SK-N-SH treated with all-trans-retinoic acid at 6 μM for 48 hours (cell line): ENCODE results near the gene DGKG.
A peak's percentile ranks its signal among the peaks of the same experiment; 100 is the strongest.

ENCODE experiments used
- ATAC-seq: fragments of 200-7000 bp; cut with Tn5 transposase; 3 replicates; pipeline ENCODE4 v1.9.1; 2020; ENCODE audit warnings: mild to moderate bottlenecking, moderate library complexity
- BACH2 ChIP-seq: fragments of 250-450 bp; sonication (Bioruptor Pico); IDR thresholded peaks from 2 replicates; pipeline ENCODE4 v1.9.0; 2021; ENCODE audit warnings: mild to moderate bottlenecking, borderline replicate concordance
- CSDC2 ChIP-seq: fragments of 250-450 bp; sonication (Bioruptor Pico); IDR thresholded peaks from 2 replicates; pipeline ENCODE4 v1.5.0; 2020; ENCODE audit warnings: mild to moderate bottlenecking, moderate library complexity
- CSRNP3 ChIP-seq: fragments of 250-450 bp; sonication (Bioruptor Pico); IDR thresholded peaks from 2 replicates; pipeline ENCODE4 v1.5.1; 2021; ENCODE audit warnings: mild to moderate bottlenecking, moderate library complexity
- ESRRG ChIP-seq: fragments of 250-450 bp; sonication (Bioruptor Pico); IDR thresholded peaks from 2 replicates; pipeline ENCODE4 v1.6.1; 2021; ENCODE audit warnings: mild to moderate bottlenecking
- ISL1 ChIP-seq: fragments of 250-450 bp; sonication (Bioruptor Pico); IDR thresholded peaks from 2 replicates; pipeline ENCODE4 v2.1.2; 2022; ENCODE audit warnings: mild to moderate bottlenecking, moderate library complexity
- SNAI2 ChIP-seq: fragments of 250-450 bp; sonication (Bioruptor Pico); IDR thresholded peaks from 2 replicates; pipeline ENCODE4 v1.5.0; 2020; ENCODE audit warnings: mild to moderate bottlenecking, moderate library complexity
- TCF4 ChIP-seq: fragments of 250-450 bp; sonication (Bioruptor Pico); IDR thresholded peaks from 2 replicates; pipeline ENCODE4 v1.8.0; 2021; ENCODE audit warnings: mild to moderate bottlenecking, moderate library complexity, borderline replicate concordance
- TOX ChIP-seq: fragments of 250-450 bp; sonication (Bioruptor Pico); IDR thresholded peaks from 2 replicates; pipeline ENCODE4 v1.8.0; 2021; ENCODE audit warnings: mild to moderate bottlenecking, moderate library complexity, borderline replicate concordance
- ZC3H10 ChIP-seq: fragments of 250-450 bp; sonication (Bioruptor Pico); IDR thresholded peaks from 2 replicates; pipeline ENCODE4 v1.5.1; 2021; ENCODE audit warnings: mild to moderate bottlenecking, moderate library complexity
- ZFP30 ChIP-seq: fragments of 450-650 bp; formaldehyde crosslinking; IDR thresholded peaks from 2 replicates; pipeline ENCODE4 v1.5.0; 2022; ENCODE audit warnings: mild to moderate bottlenecking, moderate library complexity
- ZNF565 ChIP-seq: fragments of 450-650 bp; formaldehyde crosslinking; conservative IDR thresholded peaks from 2 replicates; pipeline ENCODE4 v1.5.0; 2020; ENCODE audit warnings: low read depth, mild to moderate bottlenecking, moderate library complexity
- ZNF70 ChIP-seq: fragments of 450-650 bp; formaldehyde crosslinking; IDR thresholded peaks from 2 replicates; pipeline ENCODE4 v1.5.0; 2020; ENCODE audit warnings: mild to moderate bottlenecking, moderate library complexity
- ZNF8 ChIP-seq: fragments of 450-650 bp; formaldehyde crosslinking; IDR thresholded peaks from 2 replicates; pipeline ENCODE4 v1.5.0; 2020; ENCODE audit warnings: mild to moderate bottlenecking, moderate library complexity
- TF ChIP-seq, protein P1 (sequence below): fragments of 250-450 bp; sonication (Bioruptor Pico); IDR thresholded peaks from 2 replicates; pipeline ENCODE4 v1.8.0; 2021; ENCODE audit warnings: low read depth, mild to moderate bottlenecking, moderate library complexity, borderline replicate concordance
- TF ChIP-seq, protein P2 (sequence below): fragments of 250-450 bp; sonication (Bioruptor Pico); IDR thresholded peaks from 2 replicates; pipeline ENCODE4 v1.5.1; 2020; ENCODE audit warnings: low read depth, mild to moderate bottlenecking, moderate library complexity
- TF ChIP-seq, protein P3 (sequence below): fragments of 250-450 bp; sonication (Bioruptor Pico); IDR thresholded peaks from 2 replicates; pipeline ENCODE4 v1.8.0; 2020; ENCODE audit warnings: mild to moderate bottlenecking, moderate library complexity, borderline replicate concordance

Gene DGKG

GRCh38 chr3:186244016-186244415 is 118.0 kb downstream of the DGKG start:
- TF ChIP-seq ZFP30 (CRISPR knock-in tag) (no peak), BACH2 (CRISPR knock-in tag) (no peak), ESRRG (CRISPR knock-in tag) (no peak), ISL1 (CRISPR knock-in tag) (no peak), ZNF8 (no peak), ZNF70 (no peak)
- TF ChIP-seq, protein P1, sequence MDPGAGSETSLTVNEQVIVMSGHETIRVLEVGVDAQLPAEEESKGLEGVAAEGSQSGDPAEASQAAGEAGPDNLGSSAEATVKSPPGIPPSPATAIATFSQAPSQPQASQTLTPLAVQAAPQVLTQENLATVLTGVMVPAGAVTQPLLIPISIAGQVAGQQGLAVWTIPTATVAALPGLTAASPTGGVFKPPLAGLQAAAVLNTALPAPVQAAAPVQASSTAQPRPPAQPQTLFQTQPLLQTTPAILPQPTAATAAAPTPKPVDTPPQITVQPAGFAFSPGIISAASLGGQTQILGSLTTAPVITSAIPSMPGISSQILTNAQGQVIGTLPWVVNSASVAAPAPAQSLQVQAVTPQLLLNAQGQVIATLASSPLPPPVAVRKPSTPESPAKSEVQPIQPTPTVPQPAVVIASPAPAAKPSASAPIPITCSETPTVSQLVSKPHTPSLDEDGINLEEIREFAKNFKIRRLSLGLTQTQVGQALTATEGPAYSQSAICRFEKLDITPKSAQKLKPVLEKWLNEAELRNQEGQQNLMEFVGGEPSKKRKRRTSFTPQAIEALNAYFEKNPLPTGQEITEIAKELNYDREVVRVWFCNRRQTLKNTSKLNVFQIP (CRISPR knock-in tag): no peak
- TF ChIP-seq, protein P2, sequence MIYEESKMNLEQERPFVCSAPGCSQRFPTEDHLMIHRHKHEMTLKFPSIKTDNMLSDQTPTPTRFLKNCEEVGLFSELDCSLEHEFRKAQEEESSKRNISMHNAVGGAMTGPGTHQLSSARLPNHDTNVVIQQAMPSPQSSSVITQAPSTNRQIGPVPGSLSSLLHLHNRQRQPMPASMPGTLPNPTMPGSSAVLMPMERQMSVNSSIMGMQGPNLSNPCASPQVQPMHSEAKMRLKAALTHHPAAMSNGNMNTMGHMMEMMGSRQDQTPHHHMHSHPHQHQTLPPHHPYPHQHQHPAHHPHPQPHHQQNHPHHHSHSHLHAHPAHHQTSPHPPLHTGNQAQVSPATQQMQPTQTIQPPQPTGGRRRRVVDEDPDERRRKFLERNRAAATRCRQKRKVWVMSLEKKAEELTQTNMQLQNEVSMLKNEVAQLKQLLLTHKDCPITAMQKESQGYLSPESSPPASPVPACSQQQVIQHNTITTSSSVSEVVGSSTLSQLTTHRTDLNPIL (CRISPR knock-in tag): no peak
- TF ChIP-seq, protein P3, sequence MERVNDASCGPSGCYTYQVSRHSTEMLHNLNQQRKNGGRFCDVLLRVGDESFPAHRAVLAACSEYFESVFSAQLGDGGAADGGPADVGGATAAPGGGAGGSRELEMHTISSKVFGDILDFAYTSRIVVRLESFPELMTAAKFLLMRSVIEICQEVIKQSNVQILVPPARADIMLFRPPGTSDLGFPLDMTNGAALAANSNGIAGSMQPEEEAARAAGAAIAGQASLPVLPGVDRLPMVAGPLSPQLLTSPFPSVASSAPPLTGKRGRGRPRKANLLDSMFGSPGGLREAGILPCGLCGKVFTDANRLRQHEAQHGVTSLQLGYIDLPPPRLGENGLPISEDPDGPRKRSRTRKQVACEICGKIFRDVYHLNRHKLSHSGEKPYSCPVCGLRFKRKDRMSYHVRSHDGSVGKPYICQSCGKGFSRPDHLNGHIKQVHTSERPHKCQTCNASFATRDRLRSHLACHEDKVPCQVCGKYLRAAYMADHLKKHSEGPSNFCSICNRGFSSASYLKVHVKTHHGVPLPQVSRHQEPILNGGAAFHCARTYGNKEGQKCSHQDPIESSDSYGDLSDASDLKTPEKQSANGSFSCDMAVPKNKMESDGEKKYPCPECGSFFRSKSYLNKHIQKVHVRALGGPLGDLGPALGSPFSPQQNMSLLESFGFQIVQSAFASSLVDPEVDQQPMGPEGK (CRISPR knock-in tag): no peak
- TF ChIP-seq, all 23 proteins: peak for 0
- no peak for ATAC-seq

- TF ChIP-seq CSRNP3 (CRISPR knock-in tag): no peak
- TF ChIP-seq CSDC2: no peak
- no peak for TF ChIP-seq ZNF8
- TF ChIP-seq, protein P1 (CRISPR knock-in tag): no peak
- TF ChIP-seq ZNF565 (CRISPR knock-in tag): no peak
- no peak for TF ChIP-seq ESRRG (CRISPR knock-in tag)
- no peak for TF ChIP-seq TCF4 (CRISPR knock-in tag)
- TF ChIP-seq ZNF70: no peak
- TF ChIP-seq ZC3H10: no peak
- no peak for TF ChIP-seq BACH2 (CRISPR knock-in tag)
- no peak for TF ChIP-seq TOX (CRISPR knock-in tag)
- peak; percentile 69 for ATAC-seq
Measured at GRCh38 chr3:186241910-186242821, 119.9 kb downstream of the DGKG start.

GRCh38 chr3:186239321-186239720 is 122.7 kb downstream of the DGKG start:
- peak; percentile 18; the same call in 1 of the 3 replicates for ATAC-seq
- no peak for TF ChIP-seq ZFP30 (CRISPR knock-in tag)
- no peak for TF ChIP-seq ESRRG (CRISPR knock-in tag)

GRCh38 chr3:186237915-186238314 is 124.1 kb downstream of the DGKG start:
- ATAC-seq: no peak
- no peak for TF ChIP-seq ZC3H10
- TF ChIP-seq SNAI2: no peak
- no peak for TF ChIP-seq ISL1 (CRISPR knock-in tag)
